ENCODE results near the gene TNNI3. TPM values are rescaled to one million over a fixed set of nuclear protein-coding genes. Genes with fewer than 3 reads are reported as not detected.

The TNNI3 gene
- total and polyA plus RNA-seq, 2 donors from 2014 or later = 0.41 to 1.7 TPM

DNA sequence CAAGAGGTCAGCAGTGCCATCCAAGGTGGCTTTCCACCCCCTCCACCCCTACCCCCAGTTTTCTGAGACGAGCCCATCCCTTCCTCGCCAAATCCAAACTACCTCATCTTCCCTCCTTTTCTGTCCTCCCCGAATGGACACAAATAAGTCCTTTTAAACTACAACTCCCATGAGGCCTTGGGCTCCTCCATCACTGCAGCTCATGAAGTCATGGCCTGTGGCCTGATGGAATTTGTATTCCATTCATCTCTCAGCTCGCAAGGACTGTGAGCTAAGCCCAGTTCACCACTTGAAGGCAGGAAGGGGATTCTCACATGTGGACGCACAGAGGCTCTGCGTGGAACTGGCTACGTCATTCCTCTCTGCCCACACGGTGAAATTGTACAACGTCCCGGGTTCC is 39.3 kb upstream of the TNNI3 start:
- Histone ChIP-seq H3K4me1 (ENCODE audit: control insufficient read depth in 2 of 3, insufficient read depth in 2 of 3, low read depth in 1 of 3, low read length in 3 of 3) (no peaks in the 10 kb centered on the region), H3K36me3 (ENCODE audit: control insufficient read depth in 2 of 3, insufficient read depth in 3 of 3, low read length in 3 of 3) (no peaks in the 10 kb centered on the region), H3K27me3 (ENCODE audit: control insufficient read depth, insufficient read depth, low read length) (no peaks in the 10 kb centered on the region), H3K9me3 (ENCODE audit: control insufficient read depth in 2 of 3, insufficient read depth in 1 of 3, low read length in 3 of 3) (no peaks in the 10 kb centered on the region), H3K9ac (ENCODE audit: low read length in 3 of 3) (no peak overlapping the region), H3K27ac (ENCODE audit: low read depth in 2 of 2, low read length in 2 of 2) (no peak overlapping the region), H3K4me3 (ENCODE audit: low read length in 3 of 3) (no peak overlapping the region)
- TF ChIP-seq, protein P1, sequence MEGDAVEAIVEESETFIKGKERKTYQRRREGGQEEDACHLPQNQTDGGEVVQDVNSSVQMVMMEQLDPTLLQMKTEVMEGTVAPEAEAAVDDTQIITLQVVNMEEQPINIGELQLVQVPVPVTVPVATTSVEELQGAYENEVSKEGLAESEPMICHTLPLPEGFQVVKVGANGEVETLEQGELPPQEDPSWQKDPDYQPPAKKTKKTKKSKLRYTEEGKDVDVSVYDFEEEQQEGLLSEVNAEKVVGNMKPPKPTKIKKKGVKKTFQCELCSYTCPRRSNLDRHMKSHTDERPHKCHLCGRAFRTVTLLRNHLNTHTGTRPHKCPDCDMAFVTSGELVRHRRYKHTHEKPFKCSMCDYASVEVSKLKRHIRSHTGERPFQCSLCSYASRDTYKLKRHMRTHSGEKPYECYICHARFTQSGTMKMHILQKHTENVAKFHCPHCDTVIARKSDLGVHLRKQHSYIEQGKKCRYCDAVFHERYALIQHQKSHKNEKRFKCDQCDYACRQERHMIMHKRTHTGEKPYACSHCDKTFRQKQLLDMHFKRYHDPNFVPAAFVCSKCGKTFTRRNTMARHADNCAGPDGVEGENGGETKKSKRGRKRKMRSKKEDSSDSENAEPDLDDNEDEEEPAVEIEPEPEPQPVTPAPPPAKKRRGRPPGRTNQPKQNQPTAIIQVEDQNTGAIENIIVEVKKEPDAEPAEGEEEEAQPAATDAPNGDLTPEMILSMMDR (IDR thresholded peaks at IDR 0.05; ENCODE audit: borderline replicate concordance, extremely low read depth, insufficient read depth) = no peak
- DNase-seq (no peak), FAIRE-seq (no peak)
- intact Hi-C loops (cut with DNase I) = no loop called here

- FAIRE-seq = no peak
- Histone ChIP-seq H3K27ac (ENCODE audit: low read depth in 2 of 2, low read length in 2 of 2) (no peak overlapping the region), H3K4me3 (ENCODE audit: low read length in 3 of 3) (no peak overlapping the region), H3K9me3 (ENCODE audit: control insufficient read depth in 2 of 3, insufficient read depth in 1 of 3, low read length in 3 of 3) (no peaks in the 10 kb centered on the region), H3K4me1 (ENCODE audit: control insufficient read depth in 2 of 3, insufficient read depth in 2 of 3, low read depth in 1 of 3, low read length in 3 of 3) (no peaks in the 10 kb centered on the region), H3K27me3 (ENCODE audit: control insufficient read depth, insufficient read depth, low read length) (no peaks in the 10 kb centered on the region), H3K36me3 (ENCODE audit: control insufficient read depth in 2 of 3, insufficient read depth in 3 of 3, low read length in 3 of 3) (no peaks in the 10 kb centered on the region), H3K9ac (ENCODE audit: low read length in 3 of 3) (no peak overlapping the region)
- DNase-seq = no peak
- intact Hi-C loops (cut with DNase I) = no loop called here
- TF ChIP-seq, protein P1 (IDR thresholded peaks at IDR 0.05; ENCODE audit: borderline replicate concordance, extremely low read depth, insufficient read depth) = no peak
These were observed 35.9 kb upstream of the TNNI3 start for GRCh38 chr19:55193481-55193880.

DNA sequence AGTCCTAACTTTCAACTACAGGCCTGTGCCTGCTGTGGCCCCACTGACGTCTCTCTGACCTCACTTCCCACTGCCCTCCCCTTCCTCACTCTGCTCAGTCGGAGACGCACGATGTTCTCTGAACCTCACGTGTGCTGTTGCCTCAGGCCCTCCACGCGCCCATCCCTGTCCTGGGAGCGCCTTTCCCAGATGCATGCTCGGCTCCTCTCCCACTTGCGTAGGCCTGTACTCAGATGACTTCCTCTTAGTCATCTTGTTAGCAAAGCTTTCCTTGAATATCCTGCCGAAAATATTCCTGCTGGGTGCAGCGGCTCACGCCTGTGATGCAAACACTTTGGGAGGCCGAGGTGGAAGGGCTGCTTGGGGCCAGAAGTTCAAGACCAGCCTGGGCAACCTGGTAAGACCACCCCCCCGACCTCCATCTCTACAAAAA is 31.9 kb upstream of the TNNI3 start:
- FAIRE-seq (no peak), DNase-seq (no peak)
- intact Hi-C loops (cut with DNase I) = no loop called here
- Histone ChIP-seq H3K9ac (ENCODE audit: low read length in 3 of 3) (no peak overlapping the region), H3K36me3 (ENCODE audit: control insufficient read depth in 2 of 3, insufficient read depth in 3 of 3, low read length in 3 of 3) (no peaks in the 10 kb centered on the region), H3K9me3 (ENCODE audit: control insufficient read depth in 2 of 3, insufficient read depth in 1 of 3, low read length in 3 of 3) (no peaks in the 10 kb centered on the region), H3K4me3 (ENCODE audit: low read length in 3 of 3) (no peak overlapping the region), H3K27me3 (ENCODE audit: control insufficient read depth, insufficient read depth, low read length) (no peaks in the 10 kb centered on the region), H3K27ac (ENCODE audit: low read depth in 2 of 2, low read length in 2 of 2) (no peak overlapping the region), H3K4me1 (ENCODE audit: control insufficient read depth in 2 of 3, insufficient read depth in 2 of 3, low read depth in 1 of 3, low read length in 3 of 3) (no peaks in the 10 kb centered on the region)
- TF ChIP-seq, protein P1 (IDR thresholded peaks at IDR 0.05; ENCODE audit: borderline replicate concordance, extremely low read depth, insufficient read depth) = no peak

DNA sequence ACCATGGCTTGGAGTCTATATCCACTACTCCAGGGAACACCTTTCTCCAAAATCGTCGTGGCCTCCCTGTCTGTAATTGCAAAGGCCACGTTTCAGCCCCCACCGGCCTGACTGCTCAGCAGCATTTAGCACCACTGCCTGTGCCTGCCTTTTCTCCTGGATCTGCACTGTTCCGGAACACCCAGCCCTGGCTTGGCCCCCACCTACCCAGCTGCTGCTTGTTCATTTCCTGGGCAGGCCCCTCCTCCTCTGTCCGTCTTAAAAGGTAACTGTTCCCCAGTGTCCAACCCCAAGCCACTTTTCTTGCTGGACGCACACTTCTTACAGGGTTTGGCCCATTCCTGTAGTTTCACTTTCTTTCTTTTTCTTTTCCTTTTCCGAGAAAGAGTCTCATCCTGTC is 31.1 kb upstream of the TNNI3 start:
- DNase-seq (peak in 1 of 5 donors; percentile 25), FAIRE-seq (no peak)
- Histone ChIP-seq H3K27me3 (ENCODE audit: control insufficient read depth, insufficient read depth, low read length) (no peaks in the 10 kb centered on the region), H3K9me3 (ENCODE audit: control insufficient read depth in 2 of 3, insufficient read depth in 1 of 3, low read length in 3 of 3) (no peaks in the 10 kb centered on the region), H3K36me3 (ENCODE audit: control insufficient read depth in 2 of 3, insufficient read depth in 3 of 3, low read length in 3 of 3) (no peaks in the 10 kb centered on the region), H3K9ac (ENCODE audit: low read length in 3 of 3) (no peak overlapping the region), H3K4me1 (ENCODE audit: control insufficient read depth in 2 of 3, insufficient read depth in 2 of 3, low read depth in 1 of 3, low read length in 3 of 3) (no peaks in the 10 kb centered on the region), H3K4me3 (ENCODE audit: low read length in 3 of 3) (no peak overlapping the region), H3K27ac (ENCODE audit: low read depth in 2 of 2, low read length in 2 of 2) (no peak overlapping the region)
- TF ChIP-seq, protein P1 (IDR thresholded peaks at IDR 0.05; ENCODE audit: borderline replicate concordance, extremely low read depth, insufficient read depth) = no peak
- intact Hi-C loops (cut with DNase I) = no loop called here
